ENCODE data around the gene C1orf53.
"Not testable (repeated sequence)": the region's sequence is repeated elsewhere in the genome, so short reads cannot be mapped to it uniquely, and the experiment has no call there.

The C1orf53 gene

GRCh38 chr1:197868751-197869489 is 33.5 kb upstream of the C1orf53 start:
- TF ChIP-seq CTCF (IDR thresholded peaks at IDR 0.05; ENCODE audit: extremely low read depth, insufficient read depth, missing control alignments): peak; percentile 71
- in situ Hi-C loops (cut with MboI; ENCODE audit: low pct_unique_long_range_greater_than_20kb, low sequenced_read_pairs, unreplicated experiment): no loop called here
- peak; percentile 47 for DNase-seq (ENCODE audit: low spot score)

- no peak for DNase-seq (ENCODE audit: low spot score)
- in situ Hi-C loops (cut with MboI; ENCODE audit: low pct_unique_long_range_greater_than_20kb, low sequenced_read_pairs, unreplicated experiment): loop anchor here (10.0 kb wide), 1 partner anchor 345 kb away; no protein-coding TSS in a partner anchor
- no peak for TF ChIP-seq CTCF (IDR thresholded peaks at IDR 0.05; ENCODE audit: extremely low read depth, insufficient read depth, missing control alignments)
Measured at GRCh38 chr1:197869490-197870077, 32.8 kb upstream of the C1orf53 start.

GRCh38 chr1:197876894-197877293 is 25.5 kb upstream of the C1orf53 start:
- no peak for TF ChIP-seq CTCF (IDR thresholded peaks at IDR 0.05; ENCODE audit: extremely low read depth, insufficient read depth, missing control alignments)
- in situ Hi-C loops (cut with MboI; ENCODE audit: low pct_unique_long_range_greater_than_20kb, low sequenced_read_pairs, unreplicated experiment): loop anchor here (10.0 kb wide), 1 partner anchor 352 kb away; no protein-coding TSS in a partner anchor

GRCh38 chr1:197880385-197880784 is 22.0 kb upstream of the C1orf53 start:
- DNase-seq (ENCODE audit: low spot score); in situ Hi-C loops (cut with MboI; ENCODE audit: low pct_unique_long_range_greater_than_20kb, low sequenced_read_pairs, unreplicated experiment): not testable (repeated sequence)

More at GRCh38 chr1:197876894-197877293, 25.5 kb upstream of the C1orf53 start:
- no peak for DNase-seq (ENCODE audit: low spot score)

- in situ Hi-C loops (cut with MboI; ENCODE audit: low pct_unique_long_range_greater_than_20kb, low sequenced_read_pairs, unreplicated experiment); DNase-seq (ENCODE audit: low spot score): not testable (repeated sequence)
Measured at GRCh38 chr1:197882241-197882640, 20.2 kb upstream of the C1orf53 start.

- in situ Hi-C loops (cut with MboI; ENCODE audit: low pct_unique_long_range_greater_than_20kb, low sequenced_read_pairs, unreplicated experiment): no loop called here
- no peak for TF ChIP-seq CTCF (IDR thresholded peaks at IDR 0.05; ENCODE audit: extremely low read depth, insufficient read depth, missing control alignments)
- DNase-seq (ENCODE audit: low spot score): no peak
Measured at GRCh38 chr1:197884173-197884572, 18.3 kb upstream of the C1orf53 start.

GRCh38 chr1:197890936-197891335 is 11.5 kb upstream of the C1orf53 start:
- in situ Hi-C loops (cut with MboI; ENCODE audit: low pct_unique_long_range_greater_than_20kb, low sequenced_read_pairs, unreplicated experiment): no loop called here
- no peak for TF ChIP-seq CTCF (IDR thresholded peaks at IDR 0.05; ENCODE audit: extremely low read depth, insufficient read depth, missing control alignments)
- DNase-seq (ENCODE audit: low spot score): no peak
